Uterus (tissue), 4 donors: Measurements from ENCODE around the gene KIF3C. TPM values are rescaled to one million over a fixed set of nuclear protein-coding genes. Genes with fewer than 3 reads are reported as not detected.
"Not testable (repeated sequence)": the region's sequence is repeated elsewhere in the genome, so short reads cannot be mapped to it uniquely, and the experiment has no call there.

Experiments
- DNase-seq, 2 donors: peaks; one replicate each; pipeline ENCODE4 v3.0.0-alpha.2; 2019 to 2020
- H3K27ac ChIP-seq, 2 donors: fragments of 200-600 bp; sonication (generic); 1 replicate in 1 of 2; 2 replicates in 1 of 2; pipeline ENCODE4 v1.5.1; 2016 to 2018
- H3K27me3 ChIP-seq, 2 donors: fragments of 200-600 bp; sonication (generic); one replicate each; pipeline ENCODE4 v1.5.1; 2018 to 2019; ENCODE audit warnings: control low read depth in 1 of 2
- H3K36me3 ChIP-seq, 2 donors: fragments of 200-600 bp; sonication (generic); one replicate each; pipeline ENCODE4 v1.5.1; 2019; ENCODE audit warnings: control low read depth in 1 of 2
- H3K4me1 ChIP-seq, 2 donors: fragments of 200-600 bp; sonication (generic); one replicate each; pipeline ENCODE4 v1.5.1; 2018 to 2019; ENCODE audit warnings: control low read depth in 1 of 2
- H3K4me3 ChIP-seq, 2 donors: fragments of 200-600 bp; sonication (generic); 1 replicate in 1 of 2; 2 replicates in 1 of 2; pipeline ENCODE4 v1.5.1; 2018 to 2019; ENCODE audit warnings: mild to moderate bottlenecking in 1 of 2
- H3K9me3 ChIP-seq, 2 donors: fragments of 200-600 bp; sonication (generic); one replicate each; pipeline ENCODE4 v1.5.1; 2019; ENCODE audit warnings: control low read depth in 1 of 2
- POLR2A ChIP-seq, 2 donors: fragments of 450-650 bp; IDR thresholded peaks; one replicate each; pipeline ENCODE4 v1.6.1; 2016; ENCODE audit warnings: antibody characterized with exemption in 2 of 2, mild to moderate bottlenecking in 1 of 2, moderate library complexity in 1 of 2
- intact Hi-C: fragments of 100-400 bp; cut with DNase I; formaldehyde crosslinking; loops from one replicate; pipeline ENCODE4 v1.15.1; 2023; ENCODE audit warnings: low total_unique reads
- total RNA-seq, 4 donors: library from RNA; depleted of rRNA in 3 of 4; stranded (reverse); fragments of >200 nt in 3 of 4; gene quantifications; one replicate each; pipeline versions ENCODE4 v1.1.0 to v1.2.4, GENCODE V29; 2014 to 2023
- TF ChIP-seq, protein P1 (sequence below), 4 experiments: fragments of 200-600 bp in 2 of 4; fragments of 450-650 bp in 2 of 4; sonication (generic) in 2 of 4; IDR thresholded peaks; one replicate each; pipeline ENCODE4 v1.5.1; 2016 to 2019; ENCODE audit warnings: antibody characterized with exemption in 4 of 4, mild to moderate bottlenecking in 2 of 4, moderate library complexity in 1 of 4
- donor health status: DM: yes; HTN: yes; CAD: no.

KIF3C gene
- total RNA-seq, 4 donors from 2014 or later: 3.5 to 12.6 (median 7.4) TPM

DNA sequence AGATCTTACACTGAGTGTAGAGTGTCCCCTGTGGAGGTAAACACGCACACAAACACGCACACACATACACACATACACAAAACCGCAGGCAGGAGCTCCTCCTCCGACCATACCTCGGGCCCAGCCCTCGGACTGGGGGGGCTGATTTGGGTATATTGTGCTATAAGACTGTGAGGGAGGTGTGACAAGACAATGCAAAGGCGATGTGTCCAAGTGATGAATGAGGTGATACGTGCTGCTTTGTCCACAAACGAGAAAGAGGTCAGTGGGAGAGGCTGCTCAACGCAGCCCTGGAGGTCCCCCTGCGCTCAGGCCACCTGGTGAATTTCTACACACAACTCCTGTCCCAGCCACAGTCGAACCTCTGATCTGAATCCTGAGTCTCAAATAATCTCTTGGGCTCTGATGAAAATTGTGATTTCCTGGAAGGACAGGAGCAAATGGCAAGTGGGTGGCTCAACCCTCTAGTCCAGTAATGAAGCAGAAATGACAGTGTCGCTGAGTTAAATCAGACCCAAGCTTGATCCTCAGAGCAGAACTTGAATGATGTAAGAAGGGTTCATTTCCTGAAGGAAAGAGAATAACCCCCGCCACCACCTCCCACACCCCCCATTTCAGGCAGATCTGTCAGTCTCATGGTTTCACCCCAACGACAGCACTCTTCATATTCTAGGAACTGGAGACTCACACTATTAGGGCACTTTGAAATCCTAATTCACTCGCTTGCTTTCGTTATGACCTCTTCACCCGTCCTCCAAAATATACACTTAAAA is 55.1 kb downstream of the KIF3C start:
- no peak overlapping the region for H3K4me3 ChIP-seq
- H3K9me3 ChIP-seq: no peaks in the 10 kb centered on the region
- DNase-seq: no peak
- no peaks in the 10 kb centered on the region for H3K27me3 ChIP-seq
- H3K4me1 ChIP-seq: no peaks in the 10 kb centered on the region
- intact Hi-C loops: no loop called here
- no peak overlapping the region for H3K27ac ChIP-seq
- no peaks in the 10 kb centered on the region for H3K36me3 ChIP-seq
- TF ChIP-seq POLR2A (IDR thresholded peaks at IDR 0.05): no peak
- TF ChIP-seq, protein P1, sequence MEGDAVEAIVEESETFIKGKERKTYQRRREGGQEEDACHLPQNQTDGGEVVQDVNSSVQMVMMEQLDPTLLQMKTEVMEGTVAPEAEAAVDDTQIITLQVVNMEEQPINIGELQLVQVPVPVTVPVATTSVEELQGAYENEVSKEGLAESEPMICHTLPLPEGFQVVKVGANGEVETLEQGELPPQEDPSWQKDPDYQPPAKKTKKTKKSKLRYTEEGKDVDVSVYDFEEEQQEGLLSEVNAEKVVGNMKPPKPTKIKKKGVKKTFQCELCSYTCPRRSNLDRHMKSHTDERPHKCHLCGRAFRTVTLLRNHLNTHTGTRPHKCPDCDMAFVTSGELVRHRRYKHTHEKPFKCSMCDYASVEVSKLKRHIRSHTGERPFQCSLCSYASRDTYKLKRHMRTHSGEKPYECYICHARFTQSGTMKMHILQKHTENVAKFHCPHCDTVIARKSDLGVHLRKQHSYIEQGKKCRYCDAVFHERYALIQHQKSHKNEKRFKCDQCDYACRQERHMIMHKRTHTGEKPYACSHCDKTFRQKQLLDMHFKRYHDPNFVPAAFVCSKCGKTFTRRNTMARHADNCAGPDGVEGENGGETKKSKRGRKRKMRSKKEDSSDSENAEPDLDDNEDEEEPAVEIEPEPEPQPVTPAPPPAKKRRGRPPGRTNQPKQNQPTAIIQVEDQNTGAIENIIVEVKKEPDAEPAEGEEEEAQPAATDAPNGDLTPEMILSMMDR (IDR thresholded peaks at IDR 0.05): no peak

DNA sequence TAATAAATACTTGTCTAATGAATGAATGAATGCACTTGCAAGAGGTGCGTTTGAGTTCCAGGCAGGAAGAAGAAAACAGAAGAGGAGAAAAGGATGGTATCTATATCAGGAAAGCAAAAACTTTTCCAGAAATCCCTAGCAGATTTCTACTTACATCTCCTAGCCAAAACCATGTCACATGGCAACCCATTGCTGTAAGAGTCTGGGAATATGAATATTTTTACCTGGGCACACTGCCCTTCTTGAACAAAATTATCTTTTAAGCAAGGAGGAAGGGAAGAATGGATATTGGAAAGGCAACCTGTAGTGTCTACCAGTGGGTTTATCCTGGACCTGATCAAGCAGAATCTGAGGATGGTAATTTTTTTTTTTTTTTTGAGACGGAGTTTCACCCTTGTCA is 59.8 kb downstream of the KIF3C start:
- Histone ChIP-seq H3K36me3 (no peaks in the 10 kb centered on the region), H3K4me1 (no peaks in the 10 kb centered on the region), H3K27me3 (no peaks in the 10 kb centered on the region), H3K9me3 (no peaks in the 10 kb centered on the region), H3K27ac (no peak overlapping the region), H3K4me3 (no peak overlapping the region)
- no peak for TF ChIP-seq POLR2A (IDR thresholded peaks at IDR 0.05)
- TF ChIP-seq, protein P1 (IDR thresholded peaks at IDR 0.05): no peak
- intact Hi-C loops: no loop called here
- no peak for DNase-seq

DNA sequence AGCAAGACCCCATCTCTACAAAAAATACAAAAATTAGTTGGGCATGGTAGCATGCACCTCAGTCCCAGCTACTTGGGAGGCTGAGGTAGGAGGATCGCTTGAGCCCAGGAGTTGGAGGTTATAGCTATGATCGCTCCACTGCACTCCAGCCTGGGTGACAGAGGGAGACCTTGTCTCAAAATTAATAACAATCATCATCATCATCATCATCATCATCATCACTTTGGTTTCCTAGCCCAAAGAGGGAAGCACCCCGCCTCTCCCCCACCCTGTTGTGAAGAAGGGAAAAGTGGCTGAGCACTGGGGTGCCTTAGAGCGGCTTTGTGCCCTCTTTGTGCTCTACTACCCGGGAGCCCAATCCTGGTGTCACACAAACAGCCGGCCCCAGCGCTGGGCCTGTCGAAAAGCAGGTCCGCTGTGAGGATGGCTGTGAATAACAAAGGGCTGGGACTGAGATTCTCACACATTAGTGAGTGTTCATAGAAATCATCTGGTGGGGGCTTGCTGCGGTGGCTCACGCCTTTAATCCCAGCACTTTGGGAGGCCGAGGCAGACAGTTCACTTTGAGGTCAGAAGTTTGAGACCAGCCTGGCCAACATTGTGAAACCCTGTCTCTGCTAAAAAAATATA is 61.4 kb downstream of the KIF3C start:
- intact Hi-C loops: no loop called here

DNA sequence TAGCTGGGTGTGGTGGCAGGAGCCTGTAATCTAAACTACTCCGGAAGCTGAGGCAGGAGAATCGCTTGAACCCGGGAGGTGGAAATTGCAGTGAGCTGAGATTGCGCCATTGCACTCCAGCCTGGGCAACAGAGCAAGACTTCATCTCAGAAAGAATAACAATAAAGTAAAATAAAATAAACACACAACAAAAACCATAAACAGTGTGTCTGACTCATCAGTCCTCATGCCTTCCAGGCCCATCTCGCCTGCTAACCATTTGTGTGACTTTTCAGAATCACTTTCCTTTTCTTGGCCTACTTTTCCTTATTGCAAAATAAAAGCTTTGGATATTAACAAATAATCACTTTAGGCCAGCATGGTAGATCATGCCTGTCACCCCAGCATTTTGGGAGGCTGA is 62.0 kb downstream of the KIF3C start:
- Histone ChIP-seq H3K36me3 (no peaks in the 10 kb centered on the region), H3K4me1 (no peaks in the 10 kb centered on the region), H3K9me3 (no peaks in the 10 kb centered on the region), H3K27ac (no peak overlapping the region), H3K4me3 (no peak overlapping the region), H3K27me3 (no peaks in the 10 kb centered on the region)
- intact Hi-C loops: no loop called here
- DNase-seq: no peak
- TF ChIP-seq, protein P1 (IDR thresholded peaks at IDR 0.05): no peak
- no peak for TF ChIP-seq POLR2A (IDR thresholded peaks at IDR 0.05)

More for the DNA sequence above, 61.4 kb downstream of the KIF3C start:
- H3K9me3 ChIP-seq: no peaks in the 10 kb centered on the region
- DNase-seq: no peak
- no peak for TF ChIP-seq POLR2A (IDR thresholded peaks at IDR 0.05)
- TF ChIP-seq, protein P1 (IDR thresholded peaks at IDR 0.05): no peak
- no peak overlapping the region for H3K27ac ChIP-seq
- no peaks in the 10 kb centered on the region for H3K4me1 ChIP-seq
- no peaks in the 10 kb centered on the region for H3K36me3 ChIP-seq
- no peak overlapping the region for H3K4me3 ChIP-seq
- H3K27me3 ChIP-seq: no peaks in the 10 kb centered on the region

DNA sequence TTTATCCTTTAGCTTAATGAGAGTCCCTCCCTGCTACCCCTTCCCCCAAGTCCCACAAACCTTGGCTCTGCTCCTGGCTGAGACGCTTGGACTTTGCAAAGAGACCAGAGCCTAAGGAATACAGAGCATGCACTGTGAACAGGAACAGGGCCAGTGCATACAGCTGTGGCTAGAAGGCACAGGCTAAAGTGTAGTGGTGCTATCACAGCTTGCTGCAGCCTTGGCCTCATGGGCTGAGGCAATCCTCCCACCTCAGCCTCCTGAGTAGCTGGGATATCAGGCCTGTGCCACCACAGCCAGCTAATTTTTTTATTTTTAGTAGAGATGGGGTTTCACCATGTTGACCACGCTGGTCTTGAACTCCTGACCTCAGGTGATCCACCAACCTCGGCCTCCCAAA is 64.5 kb downstream of the KIF3C start:
- no peak overlapping the region for H3K4me3 ChIP-seq
- intact Hi-C loops: no loop called here
- H3K36me3 ChIP-seq: no peaks in the 10 kb centered on the region
- no peak for TF ChIP-seq POLR2A (IDR thresholded peaks at IDR 0.05)
- TF ChIP-seq, protein P1 (IDR thresholded peaks at IDR 0.05): no peak
- no peak overlapping the region for H3K27ac ChIP-seq
- H3K27me3 ChIP-seq: no peaks in the 10 kb centered on the region
- no peaks in the 10 kb centered on the region for H3K4me1 ChIP-seq
- no peaks in the 10 kb centered on the region for H3K9me3 ChIP-seq
- no peak for DNase-seq

DNA sequence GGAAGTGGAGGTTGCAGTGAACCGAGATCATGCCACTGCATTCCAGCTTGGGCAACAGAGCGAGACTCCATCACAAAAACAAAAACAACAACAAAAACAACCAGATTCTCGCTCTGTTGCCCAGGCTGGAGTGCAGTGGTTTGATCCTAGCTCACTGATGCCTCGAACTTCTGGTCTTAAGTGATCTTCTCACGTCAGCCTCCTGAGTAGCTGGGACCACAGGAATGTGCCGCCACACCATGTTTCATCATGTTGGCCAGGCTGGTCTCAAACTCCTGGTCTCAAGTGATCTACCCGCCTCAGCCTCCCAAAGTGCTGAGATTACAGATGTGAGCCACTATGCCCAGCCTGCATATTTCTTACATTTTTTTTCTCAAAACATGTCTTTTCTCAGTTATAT is 64.9 kb downstream of the KIF3C start:
- H3K4me1 ChIP-seq, H3K4me3 ChIP-seq, H3K36me3 ChIP-seq, intact Hi-C loops, H3K27me3 ChIP-seq, H3K27ac ChIP-seq, DNase-seq, H3K9me3 ChIP-seq: not testable (repeated sequence)

DNA sequence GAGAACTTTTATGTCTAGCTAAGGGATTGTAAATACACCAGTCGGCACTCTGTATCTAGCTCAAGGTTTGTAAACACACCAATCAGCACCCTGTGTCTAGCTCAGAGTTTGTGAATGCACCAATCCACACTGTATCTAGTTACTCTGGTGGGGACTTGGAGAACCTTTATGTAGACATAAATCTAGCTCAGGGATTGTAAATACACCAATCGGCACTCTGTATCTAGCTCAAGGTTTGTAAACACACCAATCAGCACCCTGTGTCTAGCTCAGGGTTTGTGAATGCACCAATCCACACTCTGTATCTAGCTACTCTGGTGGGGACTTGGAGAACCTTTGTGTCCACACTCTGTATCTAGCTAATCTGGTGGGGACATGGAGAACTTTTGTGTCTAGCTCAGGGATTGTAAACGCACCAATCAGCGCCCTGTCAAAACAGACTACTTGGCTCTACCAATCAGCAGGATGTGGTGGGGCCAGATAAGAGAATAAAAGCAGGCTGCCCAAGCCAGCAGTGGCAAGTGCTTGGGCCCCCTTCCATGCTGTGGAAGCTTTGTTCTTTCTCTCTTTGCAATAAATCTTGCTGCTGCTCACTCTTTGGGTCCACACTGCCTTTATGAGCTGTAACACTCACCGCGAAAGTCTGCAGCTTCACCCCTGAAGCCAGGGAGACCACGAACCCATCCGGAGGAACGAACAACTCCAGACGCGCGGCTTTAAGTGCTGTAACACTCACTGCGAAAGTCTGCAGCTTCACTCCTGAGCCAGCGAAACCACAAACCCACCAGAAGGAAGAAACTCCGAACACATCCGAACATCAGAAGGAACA is 66.1 kb downstream of the KIF3C start:
- H3K36me3 ChIP-seq, intact Hi-C loops, H3K9me3 ChIP-seq, H3K27me3 ChIP-seq, H3K4me1 ChIP-seq, H3K27ac ChIP-seq, H3K4me3 ChIP-seq, DNase-seq: not testable (repeated sequence)
